Activated T-cell treated with anti-CD3 and anti-CD28 coated beads for 24 hours (primary cell): ENCODE results near the gene ARMCX6.
"Not testable (repeated sequence)": the region's sequence is repeated elsewhere in the genome, so short reads cannot be mapped to it uniquely, and the experiment has no call there.

Source experiments
- DNase-seq: peaks from one replicate; pipeline ENCODE4 v3.0.0-alpha.2; 2020; ENCODE audit warnings: low read depth

Gene ARMCX6

GRCh38 chrX:101617211-101618191, at the start of gene ARMCX6:
ARMCX6 (minus strand) TSS chrX:101618000; CDS start chrX:101616620, 1,380 bp downstream.
- peak; percentile 54 for DNase-seq

- DNase-seq, result no peak
These were observed 41.8 kb upstream of the ARMCX6 start, which contains the start of gene ARMCX2 for GRCh38 chrX:101659601-101660063. ARMCX2 (minus strand) TSS chrX:101659850; CDS start chrX:101657588, 2,262 bp downstream.

- DNase-seq, result peak; percentile 46
These were observed 41.1 kb upstream of the ARMCX6 start for GRCh38 chrX:101658661-101659491.

- no peak for DNase-seq
These were observed 39.7 kb upstream of the ARMCX6 start for GRCh38 chrX:101657495-101657894.

GRCh38 chrX:101656817-101657216, 39.0 kb upstream of the ARMCX6 start:
- DNase-seq, result no peak

GRCh38 chrX:101655534-101655933, 37.7 kb upstream of the ARMCX6 start:
- DNase-seq, result no peak

- DNase-seq, result not testable (repeated sequence)
These were observed 29.9 kb upstream of the ARMCX6 start for GRCh38 chrX:101647716-101648115.

GRCh38 chrX:101642093-101642492, 24.3 kb upstream of the ARMCX6 start:
- no peak for DNase-seq

GRCh38 chrX:101639583-101639982, 21.8 kb upstream of the ARMCX6 start:
- no peak for DNase-seq

GRCh38 chrX:101619364-101619763, 1.6 kb upstream of the ARMCX6 start:
- no peak for DNase-seq

- DNase-seq, result no peak
These were observed 12.1 kb downstream of the ARMCX6 start for GRCh38 chrX:101605728-101606127.

- no peak for DNase-seq
These were observed 12.7 kb downstream of the ARMCX6 start for GRCh38 chrX:101605146-101605545.

GRCh38 chrX:101602077-101602476, 15.7 kb downstream of the ARMCX6 start:
- DNase-seq, result no peak

- not testable (repeated sequence) for DNase-seq
These were observed 18.2 kb downstream of the ARMCX6 start for GRCh38 chrX:101599592-101599991.

GRCh38 chrX:101595739-101596419, 21.9 kb downstream of the ARMCX6 start:
- DNase-seq, result peak; percentile 17
